Activated CD4-positive, alpha-beta T cell treated with anti-CD3 and anti-CD28 coated beads for 4 hours (primary cell): Measurements from ENCODE around the gene PTTG1IP.

Experiments
- DNase-seq, 2 donors: peaks; one replicate each; pipeline ENCODE4 v3.0.0-alpha.2; 2020

Gene PTTG1IP

GRCh38 chr21:44858291-44858690, 15.2 kb downstream of the PTTG1IP start:
- DNase-seq = no peak

- no peak for DNase-seq
Measured at GRCh38 chr21:44857127-44857892, 16.2 kb downstream of the PTTG1IP start.

- no peak for DNase-seq
Measured at GRCh38 chr21:44856131-44856530, 17.4 kb downstream of the PTTG1IP start.

- DNase-seq = no peak
Measured at GRCh38 chr21:44855572-44855971, 17.9 kb downstream of the PTTG1IP start.

- no peak for DNase-seq
Measured at GRCh38 chr21:44854664-44855446, 18.6 kb downstream of the PTTG1IP start.

GRCh38 chr21:44854391-44854663, 19.2 kb downstream of the PTTG1IP start:
- no peak for DNase-seq

GRCh38 chr21:44853601-44854390, 19.7 kb downstream of the PTTG1IP start:
- DNase-seq = no peak

GRCh38 chr21:44850905-44851657, 22.4 kb downstream of the PTTG1IP start:
- no peak for DNase-seq

GRCh38 chr21:44850208-44850800, 23.2 kb downstream of the PTTG1IP start:
- DNase-seq = no peak

- no peak for DNase-seq
Measured at GRCh38 chr21:44849616-44850130, 23.8 kb downstream of the PTTG1IP start.

- no peak for DNase-seq
Measured at GRCh38 chr21:44848821-44849521, 24.5 kb downstream of the PTTG1IP start.

- DNase-seq = no peak
Measured at GRCh38 chr21:44847261-44848056, 26.0 kb downstream of the PTTG1IP start.

- peak; percentile 38 to 40 for DNase-seq
Measured at GRCh38 chr21:44846485-44847260, 26.8 kb downstream of the PTTG1IP start.

GRCh38 chr21:44846224-44846484, 27.3 kb downstream of the PTTG1IP start:
- no peak for DNase-seq

- peak; percentile 27 to 37 for DNase-seq
Measured at GRCh38 chr21:44845418-44846223, 27.9 kb downstream of the PTTG1IP start.

- no peak for DNase-seq
Measured at GRCh38 chr21:44844256-44844655, 29.2 kb downstream of the PTTG1IP start.

GRCh38 chr21:44842721-44843445, 30.6 kb downstream of the PTTG1IP start:
- DNase-seq = no peak

GRCh38 chr21:44842087-44842486, 31.4 kb downstream of the PTTG1IP start:
- DNase-seq = no peak

GRCh38 chr21:44840771-44841170, 32.7 kb downstream of the PTTG1IP start:
- no peak for DNase-seq
